K562 (cell line): ENCODE measurements around the gene WNT3. TPM values are rescaled to one million over a fixed set of nuclear protein-coding genes. Genes with fewer than 3 reads are reported as not detected.
A peak's percentile ranks its signal among the peaks of the same experiment; 100 is the strongest.

ENCODE experiments used
- ATAC-seq: fragments of 200-7000 bp; cut with Tn5 transposase; 3 replicates; pipeline ENCODE4 v1.9.1; 2020; ENCODE audit warnings: moderate library complexity
- BruUV-seq: library from RNA; stranded (reverse); fragments of 400-500 nt; replicated peaks from 2 replicates; lab custom pipeline; 2021; lab: Mats Ljungman, UMichigan
- CTCF ChIA-PET: fragments of 300-600 bp; formaldehyde crosslinking; extraction: SDS; loops from one replicate; lab custom pipeline; 2021; ENCODE audit warnings: low intra/inter-chr PET ratio; lab: Yijun Ruan, JAX
- POLR2A ChIA-PET: fragments of 300-600, 350-650 bp; sonication (Branson Sonifier 250); formaldehyde crosslinking; extraction: SDS; loops from one replicate; lab custom pipeline; 2021; ENCODE audit warnings: antibody characterized with exemption, inconsistent platforms; lab: Yijun Ruan, JAX
- DNase-seq, 4 experiments: peaks; one replicate each; pipeline versions ENCODE4 v3.0.0 to v3.0.0-alpha.2; 2011 to 2018; ENCODE audit warnings: low spot score in 3 of 4, mixed read lengths in 3 of 4; ENCODE audit errors: extremely low read depth in 1 of 4
- FAIRE-seq: peaks from 2 replicates; lab custom pipeline; 2011; peaks lifted over from hg19 to GRCh38; lab: Jason Lieb, UNC
- H2AFZ ChIP-seq: 2 replicates; pipeline ENCODE4 v1.6.0; 2011; ENCODE audit warnings: low read depth, low read length, control low read depth, inconsistent platforms
- H3K27ac ChIP-seq: fragments of 200-600 bp; 3 replicates; pipeline ENCODE4 v1.8.0; 2011; ENCODE audit warnings: low read depth, mild to moderate bottlenecking, control low read depth, inconsistent platforms, low read length, moderate library complexity, mixed read lengths; ENCODE audit errors: extremely low read depth
- H3K27me3 ChIP-seq, 2 experiments: fragments of 300-600 bp in 1 of 2; 2 replicates in 1 of 2; 3 replicates in 1 of 2; pipeline versions ENCODE4 v1.6.0 to v1.8.0; 2011; ENCODE audit warnings: inconsistent platforms in 2 of 2, low read length in 2 of 2, mild to moderate bottlenecking in 1 of 2, mixed read lengths in 1 of 2, moderate library complexity in 1 of 2; ENCODE audit not compliant: control insufficient read depth in 2 of 2, insufficient read depth in 2 of 2
- H3K36me3 ChIP-seq: fragments of 300-600 bp; 3 replicates; pipeline ENCODE4 v1.8.0; 2011; ENCODE audit warnings: mild to moderate bottlenecking, low read length, inconsistent platforms; ENCODE audit not compliant: control insufficient read depth, insufficient read depth
- H3K4me1 ChIP-seq, 2 experiments: fragments of 200-600 bp in 1 of 2; replicated peaks in 1 of 2; 2 replicates in 1 of 2; 3 replicates in 1 of 2; pipeline versions ENCODE4 v1.5.1 to v1.8.0; 2011; ENCODE audit warnings: inconsistent platforms in 2 of 2, low read length in 2 of 2, mild to moderate bottlenecking in 1 of 2, mixed read lengths in 1 of 2, moderate library complexity in 1 of 2; ENCODE audit not compliant: control insufficient read depth in 2 of 2, insufficient read depth in 2 of 2
- H3K4me2 ChIP-seq: 2 replicates; pipeline ENCODE4 v1.6.1; 2011; ENCODE audit warnings: low read length, control low read depth, inconsistent platforms, mixed read lengths; ENCODE audit not compliant: insufficient read depth
- H3K4me3 ChIP-seq: fragments of 200-600 bp; sonication (generic), shearing (Covaris generic); 2 replicates; pipeline ENCODE4 v1.5.1; 2016; ENCODE audit warnings: control low read depth, inconsistent platforms
- H3K79me2 ChIP-seq: fragments of 200-600 bp; 3 replicates; pipeline ENCODE4 v1.8.0; 2011; ENCODE audit warnings: low read length, inconsistent platforms; ENCODE audit not compliant: control insufficient read depth, insufficient read depth
- H3K9ac ChIP-seq, 2 experiments: 2 replicates each; pipeline versions ENCODE4 v1.6.0 to v1.6.1; 2011; ENCODE audit warnings: low read depth in 2 of 2, low read length in 2 of 2, control low read depth in 1 of 2, inconsistent platforms in 1 of 2, mild to moderate bottlenecking in 1 of 2, mixed read lengths in 1 of 2; ENCODE audit not compliant: insufficient read depth in 1 of 2
- H3K9me1 ChIP-seq: one replicate; pipeline ENCODE4 v1.6.0; 2011; ENCODE audit warnings: inconsistent platforms, mild to moderate bottlenecking, low read length, moderate library complexity; ENCODE audit not compliant: control insufficient read depth, insufficient read depth
- H3K9me3 ChIP-seq: replicated peaks from 2 replicates; pipeline ENCODE4 v1.5.1; 2011; ENCODE audit warnings: low read depth, low read length, inconsistent platforms; ENCODE audit not compliant: control insufficient read depth, insufficient read depth
- H4K20me1 ChIP-seq: replicated peaks from 2 replicates; pipeline ENCODE4 v1.6.1; 2011; ENCODE audit warnings: low read length, inconsistent platforms, mixed read lengths; ENCODE audit not compliant: control insufficient read depth, insufficient read depth
- CBX8 ChIP-seq: fragments of 200-600 bp; sonication (generic); IDR thresholded peaks from 2 replicates; pipeline ENCODE4 v1.6.1; 2012; ENCODE audit warnings: borderline replicate concordance, mixed run types, low read depth, mild to moderate bottlenecking, moderate library complexity, mixed read lengths, low read length, control low read depth, inconsistent platforms; ENCODE audit not compliant: poor library complexity, severe bottlenecking; ENCODE audit errors: extremely low read depth
- CTBP1 ChIP-seq: fragments of 450-650 bp; IDR thresholded peaks from 2 replicates; pipeline ENCODE4 v1.6.1; 2016; ENCODE audit warnings: borderline replicate concordance
- DACH1 ChIP-seq: fragments of 450-650 bp; IDR thresholded peaks from 2 replicates; pipeline ENCODE4 v1.6.1; 2018; ENCODE audit not compliant: partially characterized antibody
- DPF2 ChIP-seq: fragments of 450-650 bp; IDR thresholded peaks from 2 replicates; pipeline ENCODE4 v1.6.1; 2016
- JUND ChIP-seq, 2 experiments: IDR thresholded peaks; 2 replicates in 1 of 2; 3 replicates in 1 of 2; pipeline ENCODE4 v1.6.1; 2011; ENCODE audit warnings: borderline replicate concordance in 2 of 2, low read depth in 2 of 2, low read length in 2 of 2, improper control_type of control experiment in 1 of 2, missing biosample characterization in 1 of 2, missing genetic modification characterization in 1 of 2, missing genetic modification reagents in 1 of 2
- NFIC ChIP-seq: fragments of 450-650 bp; IDR thresholded peaks from 2 replicates; pipeline ENCODE4 v1.6.1; 2017; ENCODE audit warnings: mild to moderate bottlenecking, inconsistent platforms
- NRF1 ChIP-seq, 2 experiments: fragments of 450-650 bp; IDR thresholded peaks in 1 of 2; conservative IDR thresholded peaks in 1 of 2; 2 replicates each; pipeline ENCODE4 v1.6.1; 2014; ENCODE audit warnings: mild to moderate bottlenecking in 2 of 2
- ZBTB7A ChIP-seq: IDR thresholded peaks from 2 replicates; pipeline ENCODE4 v1.6.1; 2011; ENCODE audit warnings: low read depth, mild to moderate bottlenecking, low read length, moderate library complexity, borderline replicate concordance; ENCODE audit not compliant: control insufficient read depth
- ZNF282 ChIP-seq: sonication (generic); formaldehyde crosslinking; IDR thresholded peaks from 2 replicates; pipeline ENCODE4 v1.8.1; 2023; ENCODE audit warnings: missing genetic modification reagents
- WGBS: fragments of 100-300 bp; shearing (Covaris generic); methylation state at CpG from one replicate; pipeline ENCODE4 v1.1.6; 2016; ENCODE audit warnings: low coverage, mixed read lengths; ENCODE audit not compliant: insufficient coverage; ENCODE audit errors: missing lambda C conversion rate; 5-methylcytosine and 5-hydroxymethylcytosine counted together
- in situ Hi-C: fragments of 300-500 bp; cut with MboI; formaldehyde crosslinking; loops from 4 replicates; pipeline ENCODE4 v1.15.0; 2018; ENCODE audit warnings: inconsistent platforms, mixed read lengths
- intact Hi-C: fragments of 100-400 bp; cut with micrococcal nuclease; formaldehyde crosslinking; loops from 2 replicates; pipeline ENCODE4 v1.14.2; 2022
- polyA plus RNA-seq, 8 experiments: library from polyadenylated mRNA; depleted of rRNA in 4 of 8; stranded (reverse) in 5 of 8; unstranded in 3 of 8; fragments of >200 nt; fragmentation: Nextera tagmentation in 2 of 8; fragmentation: Illumina TruSeq in 1 of 8; extraction: Ambion mirVana in 2 of 8; extraction: Trizol in 1 of 8; gene quantifications; 2 replicates each; pipeline versions ENCODE4 v1.2.1 to v1.2.3, GENCODE V29; 2011 to 2014; ENCODE audit warnings: inconsistent platforms in 1 of 8, missing spikeins in 1 of 8
- total RNA-seq, 7 experiments: library from RNA; depleted of rRNA in 6 of 7; stranded (reverse); fragments of >200 nt in 6 of 7; fragmentation: Illumina TruSeq in 2 of 7; extraction: Trizol in 2 of 7; gene quantifications; 2 replicates each; pipeline versions ENCODE4 v1.2.1 to v1.2.3, GENCODE V29; 2011 to 2021; ENCODE audit warnings: low replicate concordance in 1 of 7
- TF ChIP-seq, protein P1 (sequence below): sonication (generic); formaldehyde crosslinking; IDR thresholded peaks from 2 replicates; pipeline ENCODE4 v1.9.0; 2022; ENCODE audit warnings: mild to moderate bottlenecking, missing genetic modification reagents
- TF ChIP-seq, protein P2 (sequence below): fragments of 200-800 bp; sonication (Bioruptor generic); IDR thresholded peaks from 2 replicates; pipeline ENCODE4 v1.6.1; 2016; ENCODE audit warnings: missing genetic modification characterization, missing compliant biosample characterization
- TF ChIP-seq, protein P3 (sequence below), 2 experiments: fragments of 450-650 bp in 1 of 2; sonication (generic) in 1 of 2; formaldehyde crosslinking in 1 of 2; IDR thresholded peaks in 1 of 2; conservative IDR thresholded peaks in 1 of 2; 2 replicates each; pipeline versions ENCODE4 v1.6.1 to v1.8.1; 2016 to 2023; ENCODE audit warnings: mild to moderate bottlenecking in 2 of 2, moderate library complexity in 2 of 2, inconsistent platforms in 1 of 2, missing genetic modification reagents in 1 of 2

The WNT3 gene
- total and polyA plus RNA-seq, 9 of the 15 experiments (the other 6 are each of a cell fraction or from before 2014, with no cell fraction given) = 1.5 to 6.1 (median 3.3) TPM

DNA sequence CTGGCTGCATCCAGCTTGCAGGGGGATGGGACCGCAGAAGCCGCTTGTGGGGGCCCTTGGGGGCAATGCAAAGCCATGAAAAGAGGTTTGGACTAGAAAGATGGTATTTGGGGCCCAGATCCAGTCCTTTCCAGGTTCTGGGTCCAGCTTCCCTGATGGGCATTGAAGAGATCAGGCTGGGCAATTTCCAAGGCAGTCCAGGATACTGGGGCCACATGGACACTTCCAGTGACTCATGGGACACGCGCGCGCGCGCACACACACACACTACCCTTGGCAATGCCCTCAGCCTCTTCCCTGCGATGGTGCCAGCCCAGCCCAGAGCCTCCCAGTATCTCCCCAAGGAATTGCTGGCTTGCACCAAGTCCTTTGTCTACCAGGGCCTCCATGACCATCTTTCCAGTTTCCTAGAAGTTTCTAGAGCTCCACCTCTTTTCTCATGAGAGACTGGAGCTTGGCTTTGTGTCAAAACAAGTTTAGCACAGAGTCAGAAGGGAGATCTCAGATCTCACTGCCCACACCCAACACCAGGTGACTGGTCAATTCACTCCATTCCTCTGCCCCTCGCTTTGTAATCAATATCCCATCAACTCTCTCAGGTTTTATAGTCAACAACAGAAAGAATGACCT, 44.3 kb downstream of the WNT3 start:
- ChIA-PET CTCF (no interaction called here), POLR2A (interaction anchor here (0.6 to 2.5 kb wide), 4 partner anchors 9 to 414 kb away, joined by 3 to 7 read pairs (median 4); no protein-coding TSS in a partner anchor)
- WGBS = 75% methylated on average over 10 of the region's 10 CpGs
- DNase-seq (peak in 1 of 4 experiments; percentile 55), FAIRE-seq (peak; percentile 77), ATAC-seq (no peak)
- Histone ChIP-seq H3K9me3 (no peaks in the 10 kb centered on the region), H3K4me1 (peaks cover 33 to 65% of the 10 kb centered on the region in 2 experiments; a peak in 4 of 5 replicates), H3K9ac (peak overlapping the region in 1 of 2 experiments; percentile 11; a peak in 3 of 4 replicates), H2AFZ (peak overlapping the region; percentile 79), H4K20me1 (no peaks in the 10 kb centered on the region), H3K79me2 (peaks cover 7% of the 10 kb centered on the region; the same call in 2 of the 3 replicates), H3K4me2 (peak overlapping the region; percentile 6; the same call in 1 of the 2 replicates), H3K27ac (peak overlapping the region; percentile 43; the same call in 2 of the 3 replicates), H3K4me3 (no peak overlapping the region), H3K9me1 (no peaks in the 10 kb centered on the region), H3K36me3 (no peaks in the 10 kb centered on the region), H3K27me3 (no peaks in the 10 kb centered on the region)
- in situ Hi-C loops = loop anchor here (25.0 kb wide), 1 partner anchor 337 kb away; no protein-coding TSS in a partner anchor
- intact Hi-C loops = no loop called here
- BruUV-seq = no TSS peak
- TF ChIP-seq, protein P1, sequence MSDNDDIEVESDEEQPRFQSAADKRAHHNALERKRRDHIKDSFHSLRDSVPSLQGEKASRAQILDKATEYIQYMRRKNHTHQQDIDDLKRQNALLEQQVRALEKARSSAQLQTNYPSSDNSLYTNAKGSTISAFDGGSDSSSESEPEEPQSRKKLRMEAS (CRISPR knock-in tag) = peak; percentile 40; the same call in 1 of the 2 replicates
- TF ChIP-seq, protein P2, sequence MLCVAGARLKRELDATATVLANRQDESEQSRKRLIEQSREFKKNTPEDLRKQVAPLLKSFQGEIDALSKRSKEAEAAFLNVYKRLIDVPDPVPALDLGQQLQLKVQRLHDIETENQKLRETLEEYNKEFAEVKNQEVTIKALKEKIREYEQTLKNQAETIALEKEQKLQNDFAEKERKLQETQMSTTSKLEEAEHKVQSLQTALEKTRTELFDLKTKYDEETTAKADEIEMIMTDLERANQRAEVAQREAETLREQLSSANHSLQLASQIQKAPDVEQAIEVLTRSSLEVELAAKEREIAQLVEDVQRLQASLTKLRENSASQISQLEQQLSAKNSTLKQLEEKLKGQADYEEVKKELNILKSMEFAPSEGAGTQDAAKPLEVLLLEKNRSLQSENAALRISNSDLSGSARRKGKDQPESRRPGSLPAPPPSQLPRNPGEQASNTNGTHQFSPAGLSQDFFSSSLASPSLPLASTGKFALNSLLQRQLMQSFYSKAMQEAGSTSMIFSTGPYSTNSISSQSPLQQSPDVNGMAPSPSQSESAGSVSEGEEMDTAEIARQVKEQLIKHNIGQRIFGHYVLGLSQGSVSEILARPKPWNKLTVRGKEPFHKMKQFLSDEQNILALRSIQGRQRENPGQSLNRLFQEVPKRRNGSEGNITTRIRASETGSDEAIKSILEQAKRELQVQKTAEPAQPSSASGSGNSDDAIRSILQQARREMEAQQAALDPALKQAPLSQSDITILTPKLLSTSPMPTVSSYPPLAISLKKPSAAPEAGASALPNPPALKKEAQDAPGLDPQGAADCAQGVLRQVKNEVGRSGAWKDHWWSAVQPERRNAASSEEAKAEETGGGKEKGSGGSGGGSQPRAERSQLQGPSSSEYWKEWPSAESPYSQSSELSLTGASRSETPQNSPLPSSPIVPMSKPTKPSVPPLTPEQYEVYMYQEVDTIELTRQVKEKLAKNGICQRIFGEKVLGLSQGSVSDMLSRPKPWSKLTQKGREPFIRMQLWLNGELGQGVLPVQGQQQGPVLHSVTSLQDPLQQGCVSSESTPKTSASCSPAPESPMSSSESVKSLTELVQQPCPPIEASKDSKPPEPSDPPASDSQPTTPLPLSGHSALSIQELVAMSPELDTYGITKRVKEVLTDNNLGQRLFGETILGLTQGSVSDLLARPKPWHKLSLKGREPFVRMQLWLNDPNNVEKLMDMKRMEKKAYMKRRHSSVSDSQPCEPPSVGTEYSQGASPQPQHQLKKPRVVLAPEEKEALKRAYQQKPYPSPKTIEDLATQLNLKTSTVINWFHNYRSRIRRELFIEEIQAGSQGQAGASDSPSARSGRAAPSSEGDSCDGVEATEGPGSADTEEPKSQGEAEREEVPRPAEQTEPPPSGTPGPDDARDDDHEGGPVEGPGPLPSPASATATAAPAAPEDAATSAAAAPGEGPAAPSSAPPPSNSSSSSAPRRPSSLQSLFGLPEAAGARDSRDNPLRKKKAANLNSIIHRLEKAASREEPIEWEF (CRISPR knock-in tag) = 0 out of 2 replicates have a peak, but pooled peaks have one; percentile 53
- TF ChIP-seq ZBTB7A = peak; percentile 16; the same call in 1 of the 2 replicates
- TF ChIP-seq ZNF282 (CRISPR knock-in tag) = 0 out of 2 replicates have a peak, but pooled peaks have one; percentile 7
- TF ChIP-seq CBX8 = no peak
- peak in 1 of 2 experiments; percentile 30; a peak in 2 of 4 replicates for TF ChIP-seq NRF1 (conservative IDR thresholded peaks at IDR 0.05 in 1 of 2, IDR thresholded peaks at IDR 0.05 in 1 of 2)
- TF ChIP-seq JUND (IDR thresholded peaks at IDR 0.05; ENCODE audit: borderline replicate concordance, low read depth, low read length) = 0 out of 2 replicates have a peak, but pooled peaks have one; percentile 5
- no peak for TF ChIP-seq JUND (tag; IDR thresholded peaks at IDR 0.05; ENCODE audit: borderline replicate concordance, low read depth, low read length)
- TF ChIP-seq DACH1 = no peak
- TF ChIP-seq NFIC = peak; percentile 70
- peak; percentile 25; the same call in 1 of the 2 replicates for TF ChIP-seq CTBP1
- TF ChIP-seq, protein P3, sequence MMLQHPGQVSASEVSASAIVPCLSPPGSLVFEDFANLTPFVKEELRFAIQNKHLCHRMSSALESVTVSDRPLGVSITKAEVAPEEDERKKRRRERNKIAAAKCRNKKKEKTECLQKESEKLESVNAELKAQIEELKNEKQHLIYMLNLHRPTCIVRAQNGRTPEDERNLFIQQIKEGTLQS (IDR thresholded peaks at IDR 0.05) = peak; percentile 40; the same call in 1 of the 2 replicates
- TF ChIP-seq, protein P3 (CRISPR knock-in tag; conservative IDR thresholded peaks at IDR 0.05) = no peak
- 0 out of 2 replicates have a peak, but pooled peaks have one; percentile 23 for TF ChIP-seq DPF2
